Activated CD4-positive, CD25-positive, alpha-beta regulatory T cell (primary cell): ENCODE data around the gene ACER3.
"Not testable (repeated sequence)": the region's sequence is repeated elsewhere in the genome, so short reads cannot be mapped to it uniquely, and the experiment has no call there.

ENCODE experiments used
- DNase-seq, 4 experiments: peaks; one replicate each; lab custom pipeline; 2025; lab: John Stamatoyannopoulos, UW

Gene ACER3

GRCh38 chr11:77059806-77060205 lies 199.1 kb downstream of the ACER3 start:
- DNase-seq: no peak

- no peak for DNase-seq
Measured at GRCh38 chr11:77060234-77060633, 199.5 kb downstream of the ACER3 start.

GRCh38 chr11:77061258-77061657 lies 200.5 kb downstream of the ACER3 start:
- DNase-seq: not testable (repeated sequence)

GRCh38 chr11:77062924-77063323 lies 202.2 kb downstream of the ACER3 start:
- DNase-seq: no peak

- no peak for DNase-seq
Measured at GRCh38 chr11:77063407-77063806, 202.7 kb downstream of the ACER3 start.

- DNase-seq: no peak
Measured at GRCh38 chr11:77063861-77064260, 203.1 kb downstream of the ACER3 start.

- DNase-seq: no peak
Measured at GRCh38 chr11:77064648-77065217, 204.0 kb downstream of the ACER3 start.

- no peak for DNase-seq
Measured at GRCh38 chr11:77065878-77066228, 205.1 kb downstream of the ACER3 start.

DNA sequence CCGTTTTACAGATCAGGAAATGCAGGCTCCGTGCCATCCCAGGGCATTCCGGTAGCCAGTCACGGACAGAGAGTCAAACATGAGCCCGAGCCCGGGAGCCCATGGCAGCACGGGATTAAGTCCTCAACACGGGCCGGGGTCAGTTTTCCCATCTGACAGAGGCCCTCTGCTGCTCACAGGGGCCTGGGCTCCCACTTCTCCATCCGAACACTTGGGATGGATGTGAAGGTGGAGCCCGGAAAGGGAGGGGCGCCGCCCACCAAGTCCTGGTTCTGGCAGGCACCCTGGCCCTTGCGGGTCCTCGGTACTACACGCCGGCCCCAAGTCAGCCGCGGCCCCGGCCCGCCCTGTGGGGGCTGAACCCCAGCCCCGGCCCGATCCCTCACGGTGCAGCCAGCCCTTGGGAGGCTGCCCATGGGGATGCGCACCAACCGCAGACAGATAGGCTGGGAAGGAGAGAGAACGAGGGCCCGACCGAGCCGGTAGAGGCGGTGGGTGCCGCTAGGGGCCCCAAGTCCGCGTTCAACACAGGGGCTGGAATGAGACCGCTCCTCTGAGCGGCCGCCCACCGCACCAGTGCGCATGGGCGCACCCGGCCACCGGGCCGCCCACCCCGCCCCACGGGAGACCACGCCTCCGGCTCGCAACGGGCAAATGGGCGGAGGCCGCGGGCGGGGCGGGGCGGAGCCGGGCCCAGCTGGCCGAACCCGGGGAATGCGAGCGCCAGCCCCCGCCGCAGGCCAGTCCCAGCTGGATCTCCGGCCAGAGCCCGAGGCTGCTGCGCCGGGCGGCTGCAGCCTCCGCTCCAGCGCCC lies 205.7 kb downstream of the ACER3 start, which contains the start of gene CAPN5:
TSS of gene CAPN5 (plus strand) at position 743 of the 814 bp plus-strand sequence. CDS start 17,916 bp downstream, outside the sequence.
- DNase-seq: peak; percentile 66 to 82 (median 70)

DNA sequence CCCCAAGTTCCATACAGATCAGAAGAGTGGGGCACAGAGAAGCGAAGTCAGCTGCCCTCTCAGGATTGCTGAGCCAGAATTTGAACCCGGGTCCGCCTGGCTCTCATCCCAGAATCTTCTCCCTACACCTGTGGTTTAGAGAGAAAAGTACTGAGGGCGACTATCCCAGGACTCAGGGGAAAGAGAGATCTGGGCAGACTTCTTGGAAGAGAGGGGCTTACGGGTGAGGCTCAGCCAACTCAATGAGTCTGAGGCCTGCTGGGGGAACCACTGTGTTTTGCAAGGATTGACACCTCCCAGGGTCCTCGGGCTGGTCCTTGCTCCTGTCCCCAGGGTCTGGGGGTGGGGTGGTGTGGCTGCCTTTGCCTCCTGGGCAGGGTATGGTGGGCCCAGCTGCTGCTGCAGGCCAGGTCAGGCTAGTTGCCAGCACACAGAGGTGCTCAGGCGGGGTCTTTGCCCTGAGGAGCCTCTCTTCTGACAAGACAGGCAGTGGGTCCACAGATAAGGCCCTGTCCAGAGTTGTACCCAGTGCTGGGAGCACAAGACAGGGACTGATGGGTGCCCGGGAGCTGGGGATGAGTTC lies 207.2 kb downstream of the ACER3 start:
- no peak for DNase-seq

DNA sequence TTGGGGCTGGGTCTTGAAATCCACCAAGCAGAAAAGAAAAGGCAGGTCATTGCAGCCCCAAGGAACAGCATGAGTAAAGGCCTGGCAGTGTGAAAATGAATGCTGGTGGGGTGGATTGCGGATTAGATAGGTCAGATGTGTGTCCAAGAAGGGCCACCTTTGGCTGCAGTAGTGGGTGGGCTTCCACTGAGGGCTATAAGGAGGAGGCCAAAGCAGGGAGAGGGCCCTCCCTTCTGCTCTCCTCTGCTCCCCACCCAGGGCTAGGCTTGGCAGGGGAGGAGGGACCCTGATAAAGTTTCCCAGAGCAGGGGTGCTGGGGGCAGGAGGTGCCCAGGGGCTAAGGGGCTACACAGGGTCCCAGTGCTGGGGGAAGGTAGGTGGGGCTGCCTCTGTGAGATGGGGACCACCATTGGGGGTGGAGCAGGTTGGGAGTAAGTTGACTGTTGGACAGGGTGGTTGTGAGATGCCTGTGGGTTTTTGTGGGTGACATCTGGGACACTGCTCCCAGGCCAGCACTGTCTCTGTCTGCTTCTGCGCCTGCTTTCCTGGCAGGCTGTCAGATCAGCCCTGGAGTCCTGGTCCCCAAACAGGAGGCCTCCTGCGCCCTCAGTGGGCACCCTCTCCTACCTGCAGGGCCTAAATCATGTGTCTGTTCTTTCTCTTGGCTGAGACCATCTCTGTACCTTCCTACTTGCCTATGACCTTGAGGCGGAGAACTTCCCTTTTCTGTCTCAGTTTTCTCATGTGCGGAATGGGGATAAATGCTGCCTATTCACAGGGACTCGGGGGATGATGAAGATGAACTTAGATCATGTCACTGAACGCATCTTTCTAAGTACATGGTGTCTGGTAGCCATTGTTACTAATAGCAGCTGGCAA lies 208.0 kb downstream of the ACER3 start:
- no peak for DNase-seq

- DNase-seq: no peak
Measured at GRCh38 chr11:77069336-77069968, 208.7 kb downstream of the ACER3 start.

- no peak for DNase-seq
Measured at GRCh38 chr11:77069969-77070582, 209.4 kb downstream of the ACER3 start.

GRCh38 chr11:77071077-77071476 lies 210.4 kb downstream of the ACER3 start:
- DNase-seq: no peak

GRCh38 chr11:77071671-77072605 lies 211.2 kb downstream of the ACER3 start:
- DNase-seq: no peak

- DNase-seq: no peak
Measured at GRCh38 chr11:77072851-77073327, 212.2 kb downstream of the ACER3 start.

DNA sequence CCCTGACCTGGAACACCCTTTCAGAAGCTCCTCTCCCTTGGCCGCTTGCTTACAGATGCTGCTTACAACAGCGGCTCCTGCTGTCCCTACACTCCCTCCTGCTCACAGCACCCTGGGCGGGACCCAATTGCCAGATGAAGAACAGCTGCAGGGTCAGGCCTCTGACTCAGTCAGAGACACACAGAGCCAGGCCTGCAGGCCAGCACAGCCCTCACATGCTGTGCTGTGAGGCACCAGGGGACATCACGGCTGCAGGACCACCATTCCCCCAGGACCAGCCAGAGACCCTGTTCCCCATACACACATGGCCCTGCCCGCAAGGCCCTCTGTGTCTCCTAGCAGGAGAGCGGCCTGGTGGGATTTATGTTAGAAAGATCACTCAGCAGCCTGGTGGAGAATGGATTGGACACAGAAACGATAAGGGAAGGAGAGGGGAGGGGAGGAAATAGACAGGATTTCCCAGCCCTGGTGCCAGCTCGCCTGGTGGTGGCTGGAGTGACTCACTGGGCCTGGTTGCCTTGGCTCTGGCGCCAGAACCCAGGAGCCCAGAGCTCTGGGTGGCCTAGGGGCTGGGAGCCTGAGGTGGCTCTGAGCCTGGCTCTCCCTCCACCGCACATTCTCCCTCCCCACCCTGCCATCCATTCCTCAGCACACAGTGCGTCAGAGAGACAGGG lies 212.7 kb downstream of the ACER3 start:
- no peak for DNase-seq

GRCh38 chr11:77074205-77074604 lies 213.5 kb downstream of the ACER3 start:
- DNase-seq: no peak

- no peak for DNase-seq
Measured at GRCh38 chr11:77074626-77075221, 214.0 kb downstream of the ACER3 start.
